Glomerular endothelial cell (primary cell): ENCODE results near the gene PIGM. TPM values are rescaled to one million over a fixed set of nuclear protein-coding genes. Genes with fewer than 3 reads are reported as not detected.

Experiments used
- DNase-seq: peaks from one replicate; pipeline ENCODE4 v3.0.0-alpha.2; 2011; ENCODE audit warnings: low read depth, low spot score; ENCODE audit errors: extremely low read depth
- total RNA-seq: library from RNA; depleted of rRNA; stranded (reverse); fragments of >200 nt; gene quantifications from 2 replicates; pipeline ENCODE4 v1.2.3, GENCODE V29; 2015

Gene PIGM
- total RNA-seq, 1 donor from 2014 or later: 3.2 TPM

- DNase-seq: no peak
These were observed 41.8 kb downstream of the PIGM start for GRCh38 chr1:159990005-159990404.

- no peak for DNase-seq
These were observed 42.2 kb downstream of the PIGM start for GRCh38 chr1:159989581-159989980.

GRCh38 chr1:159988006-159988405, 43.8 kb downstream of the PIGM start:
- DNase-seq: no peak

GRCh38 chr1:159987186-159987585, 44.6 kb downstream of the PIGM start:
- DNase-seq: no peak

DNA sequence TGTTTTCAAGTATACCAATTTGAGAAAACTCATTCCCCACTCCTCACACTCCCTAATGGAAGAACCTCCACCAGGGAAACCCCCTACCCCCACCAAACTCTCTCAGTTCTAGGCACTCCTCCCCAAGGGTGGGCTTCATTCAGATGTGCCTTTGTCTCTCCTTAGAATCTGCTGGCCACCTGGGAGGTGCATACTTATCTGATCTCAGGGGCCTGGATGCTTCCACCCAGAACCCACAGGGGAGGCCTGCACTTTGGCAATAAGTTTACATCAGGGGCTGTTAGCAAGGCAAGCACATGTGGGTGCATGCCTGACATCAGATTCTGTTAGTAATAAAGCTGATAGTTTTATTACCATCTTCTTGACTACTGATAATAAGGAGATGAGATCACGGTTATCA, 45.3 kb downstream of the PIGM start:
- no peak for DNase-seq

DNA sequence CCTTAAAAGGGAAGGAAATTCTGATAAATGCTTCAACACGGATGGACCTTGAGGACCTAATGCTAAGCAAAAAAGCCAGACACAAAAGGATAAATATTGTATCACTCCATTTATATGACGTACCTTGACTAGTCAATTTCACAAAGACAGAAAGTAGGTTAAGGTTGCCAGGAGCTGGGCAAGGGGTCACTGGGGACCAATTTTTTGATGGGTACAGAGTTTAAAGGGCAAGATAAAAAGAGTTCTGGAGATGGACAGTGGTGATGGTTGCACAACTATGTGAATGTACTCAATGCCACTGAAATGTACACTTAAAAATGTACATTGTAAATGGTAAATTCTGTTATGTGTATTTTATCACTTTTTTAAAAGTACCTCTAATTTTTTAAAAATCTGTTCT, 45.7 kb downstream of the PIGM start:
- DNase-seq: no peak

GRCh38 chr1:159985473-159985872, 46.3 kb downstream of the PIGM start:
- no peak for DNase-seq

GRCh38 chr1:159983681-159984080, 48.1 kb downstream of the PIGM start:
- no peak for DNase-seq

GRCh38 chr1:159982280-159982679, 49.5 kb downstream of the PIGM start:
- no peak for DNase-seq

DNA sequence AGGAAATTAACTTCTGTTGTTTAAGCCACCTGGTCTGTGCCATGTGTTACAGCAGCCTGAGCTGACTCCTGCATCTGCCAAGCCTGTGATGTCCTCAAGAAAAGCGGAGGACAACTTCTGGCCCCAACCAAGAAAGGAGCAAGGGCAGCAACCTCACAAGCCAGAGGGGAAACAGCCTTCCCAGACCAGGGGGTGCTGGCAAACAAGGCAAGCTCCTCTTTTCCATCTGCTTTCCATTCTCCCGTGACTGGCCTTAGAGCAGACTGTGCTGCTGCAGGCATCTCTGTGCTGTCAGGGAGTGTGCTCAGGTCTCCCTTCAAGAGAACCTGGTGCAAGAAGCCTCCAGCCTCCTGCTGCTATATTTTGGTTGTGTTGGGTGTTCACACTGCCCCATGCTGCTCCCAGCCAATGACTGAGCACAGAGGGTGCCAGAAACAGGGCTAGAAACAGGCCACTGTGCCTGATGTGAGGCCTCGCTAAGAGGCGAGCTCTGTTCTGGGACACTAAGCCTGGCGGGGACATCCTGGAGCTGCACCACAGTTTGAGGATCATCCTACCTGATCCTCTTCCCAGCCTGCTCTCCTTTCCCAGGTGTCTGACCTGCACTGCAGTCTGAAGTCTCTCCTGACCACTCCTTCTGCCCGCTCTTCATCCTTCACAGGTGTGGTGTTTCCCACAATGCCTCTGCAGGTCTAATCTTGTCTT, 50.3 kb downstream of the PIGM start:
- no peak for DNase-seq

GRCh38 chr1:159980786-159981185, 51.0 kb downstream of the PIGM start:
- no peak for DNase-seq

GRCh38 chr1:159980076-159980475, 51.7 kb downstream of the PIGM start:
- DNase-seq: no peak

- DNase-seq: no peak
These were observed 52.5 kb downstream of the PIGM start for GRCh38 chr1:159979257-159979656.

DNA sequence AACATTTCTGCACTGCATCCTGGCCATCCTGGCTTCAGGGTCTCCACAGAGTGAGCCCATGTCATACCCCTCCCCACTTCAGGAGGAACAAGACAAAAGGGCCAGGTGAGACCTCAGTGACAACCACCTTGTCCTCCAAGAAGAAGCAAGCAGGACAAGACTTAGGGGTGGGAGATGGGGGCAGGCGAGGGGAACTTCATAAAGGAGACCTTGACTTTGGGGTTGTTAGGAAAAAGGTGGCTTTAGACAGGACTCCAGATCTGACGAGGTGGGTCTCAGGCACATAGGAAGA, 53.7 kb downstream of the PIGM start:
- no peak for DNase-seq

DNA sequence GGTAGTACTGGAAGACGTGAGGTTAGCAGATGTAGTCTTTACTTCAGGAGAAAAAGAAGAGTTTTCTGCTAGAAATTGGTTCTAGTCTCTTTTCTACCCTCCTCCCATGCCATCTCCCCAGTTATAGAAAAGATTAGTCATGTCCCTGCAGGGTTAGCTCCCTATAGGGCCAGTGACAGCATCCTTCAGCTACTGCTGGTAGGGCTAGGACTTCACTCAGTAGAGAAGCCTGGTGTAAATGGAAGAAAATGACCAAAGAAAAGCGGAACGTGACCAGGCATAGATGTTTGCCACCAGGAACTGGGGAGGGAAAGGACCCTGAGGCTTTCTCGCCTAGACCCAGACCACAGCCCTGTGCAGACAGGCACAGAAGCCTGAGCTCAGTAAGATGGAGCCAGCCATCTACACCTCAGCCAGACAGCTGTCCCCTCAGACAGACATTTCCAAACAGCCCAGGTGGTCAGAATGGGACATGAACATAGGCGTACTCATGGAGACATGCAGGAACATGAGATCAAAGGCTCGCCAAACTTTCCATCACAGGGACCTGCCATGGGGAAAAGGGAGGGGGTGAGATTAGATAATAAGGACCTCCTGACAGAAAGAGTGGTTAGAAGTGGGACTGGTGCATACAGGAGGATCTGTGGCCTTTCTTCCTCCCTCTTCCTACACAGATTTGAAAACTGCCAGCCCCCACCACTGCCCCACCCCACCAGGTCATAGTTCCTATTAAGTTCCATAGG, 54.3 kb downstream of the PIGM start:
- no peak for DNase-seq

Other genes starting within 250 kb of the PIGM start
- gene FCRL6, start 229.6 kb downstream of the PIGM start, total RNA-seq: not detected in 2 replicates
- not detected in 2 replicates for gene SLAMF8, start 205.1 kb downstream of the PIGM start, total RNA-seq
- gene VSIG8, start 169.3 kb downstream of the PIGM start, total RNA-seq: 0.35 TPM in 1 of 2 replicates, not detected in the other
- gene CFAP45, start 131.8 kb downstream of the PIGM start, total RNA-seq: 0.53 and 0.73 TPM in 2 replicates
- gene TAGLN2, start 106.5 kb downstream of the PIGM start, total RNA-seq: 715 and 718 TPM in 2 replicates
- 0.05 and 0.06 TPM in 2 replicates for gene IGSF9, start 86.4 kb downstream of the PIGM start, total RNA-seq
- not detected in 2 replicates for gene SLAMF9, start 77.8 kb downstream of the PIGM start, total RNA-seq
- gene KCNJ10, start 38.2 kb upstream of the PIGM start, total RNA-seq: not detected in 2 replicates
- gene KCNJ9, start 49.5 kb upstream of the PIGM start, total RNA-seq: not detected in 2 replicates
- gene IGSF8, start 66.6 kb upstream of the PIGM start, total RNA-seq: 16.4 and 18.4 TPM in 2 replicates
- not detected in 2 replicates for gene ATP1A2, start 83.8 kb upstream of the PIGM start, total RNA-seq
- not detected in 2 replicates for gene ATP1A4, start 119.6 kb upstream of the PIGM start, total RNA-seq
- not detected in 2 replicates for gene CASQ1, start 158.6 kb upstream of the PIGM start, total RNA-seq
- 141 and 206 TPM in 2 replicates for gene PEA15, start 173.4 kb upstream of the PIGM start, total RNA-seq
- 59.4 and 84.9 TPM in 2 replicates for gene DCAF8, start 230.6 kb upstream of the PIGM start, total RNA-seq